GM12874 (cell line): ENCODE measurements around the gene TAF4.

Source experiments
- TF ChIP-seq, protein P1 (sequence below): IDR thresholded peaks from 2 replicates; pipeline ENCODE4 v1.5.1; 2011; ENCODE audit warnings: low read depth, mild to moderate bottlenecking, control low read depth, low read length, moderate library complexity; ENCODE audit not compliant: insufficient read depth

TAF4 gene

DNA sequence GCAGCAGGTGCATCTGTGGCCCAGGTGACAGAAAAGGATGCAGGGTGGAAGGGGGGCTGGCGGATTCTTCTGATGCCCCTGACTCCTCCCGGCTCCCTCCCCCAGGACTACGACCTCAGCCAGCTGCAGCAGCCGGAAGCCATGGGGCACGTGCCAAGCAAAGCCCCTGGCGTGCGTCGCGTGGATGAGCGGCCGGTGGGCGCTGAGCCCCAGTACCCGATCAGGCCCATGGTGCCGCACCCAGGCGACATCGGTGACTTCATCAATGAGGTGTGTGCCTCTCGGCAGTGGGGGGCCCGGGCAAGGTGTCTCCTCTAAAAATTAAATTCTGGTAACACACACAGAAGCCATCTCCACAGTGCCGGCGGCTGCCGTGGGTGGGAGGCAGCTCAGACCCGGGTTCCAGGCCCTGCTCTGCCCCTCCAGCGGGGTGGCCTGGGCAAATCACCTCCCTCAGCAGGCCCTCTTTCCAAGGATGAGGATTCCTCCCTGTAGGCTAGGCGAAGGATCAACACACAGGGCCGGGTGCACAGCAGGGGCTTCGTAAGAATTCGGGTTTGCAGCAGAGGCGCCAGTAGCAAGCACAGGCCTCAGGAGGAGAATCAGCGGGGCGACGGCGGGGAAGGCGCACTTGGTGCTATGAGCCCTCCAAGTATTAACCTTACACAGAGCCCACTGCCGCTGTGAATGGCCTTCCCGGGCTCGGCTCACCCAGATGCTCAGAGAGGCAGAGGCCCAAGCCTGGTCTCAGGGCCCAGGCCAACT lies 131.5 kb downstream of the TAF4 start:
- TF ChIP-seq, protein P1, sequence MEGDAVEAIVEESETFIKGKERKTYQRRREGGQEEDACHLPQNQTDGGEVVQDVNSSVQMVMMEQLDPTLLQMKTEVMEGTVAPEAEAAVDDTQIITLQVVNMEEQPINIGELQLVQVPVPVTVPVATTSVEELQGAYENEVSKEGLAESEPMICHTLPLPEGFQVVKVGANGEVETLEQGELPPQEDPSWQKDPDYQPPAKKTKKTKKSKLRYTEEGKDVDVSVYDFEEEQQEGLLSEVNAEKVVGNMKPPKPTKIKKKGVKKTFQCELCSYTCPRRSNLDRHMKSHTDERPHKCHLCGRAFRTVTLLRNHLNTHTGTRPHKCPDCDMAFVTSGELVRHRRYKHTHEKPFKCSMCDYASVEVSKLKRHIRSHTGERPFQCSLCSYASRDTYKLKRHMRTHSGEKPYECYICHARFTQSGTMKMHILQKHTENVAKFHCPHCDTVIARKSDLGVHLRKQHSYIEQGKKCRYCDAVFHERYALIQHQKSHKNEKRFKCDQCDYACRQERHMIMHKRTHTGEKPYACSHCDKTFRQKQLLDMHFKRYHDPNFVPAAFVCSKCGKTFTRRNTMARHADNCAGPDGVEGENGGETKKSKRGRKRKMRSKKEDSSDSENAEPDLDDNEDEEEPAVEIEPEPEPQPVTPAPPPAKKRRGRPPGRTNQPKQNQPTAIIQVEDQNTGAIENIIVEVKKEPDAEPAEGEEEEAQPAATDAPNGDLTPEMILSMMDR = no peak

DNA sequence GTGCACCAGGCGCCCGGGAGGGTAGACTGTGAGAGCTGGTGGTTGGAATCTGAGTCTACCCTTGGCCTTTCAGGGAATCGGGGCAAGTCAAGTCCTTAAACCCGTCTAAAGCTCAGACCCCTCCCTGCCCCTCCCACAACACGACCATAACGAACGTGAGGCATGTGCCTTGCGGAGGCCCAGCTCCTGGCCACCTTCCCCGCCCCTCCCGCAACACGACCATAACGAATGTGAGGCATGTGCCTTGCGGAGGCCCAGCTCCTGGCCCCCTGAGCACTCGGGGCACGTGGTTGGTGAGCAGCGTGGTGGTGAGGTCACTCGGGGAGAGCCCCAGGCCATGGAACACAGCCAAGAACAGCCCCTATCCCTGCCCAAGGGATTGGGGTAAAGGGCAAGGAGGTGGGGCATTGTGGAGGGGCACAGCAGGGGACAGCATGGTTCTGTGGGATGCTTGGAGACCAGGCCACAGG lies 132.2 kb downstream of the TAF4 start:
- TF ChIP-seq, protein P1 = no peak

DNA sequence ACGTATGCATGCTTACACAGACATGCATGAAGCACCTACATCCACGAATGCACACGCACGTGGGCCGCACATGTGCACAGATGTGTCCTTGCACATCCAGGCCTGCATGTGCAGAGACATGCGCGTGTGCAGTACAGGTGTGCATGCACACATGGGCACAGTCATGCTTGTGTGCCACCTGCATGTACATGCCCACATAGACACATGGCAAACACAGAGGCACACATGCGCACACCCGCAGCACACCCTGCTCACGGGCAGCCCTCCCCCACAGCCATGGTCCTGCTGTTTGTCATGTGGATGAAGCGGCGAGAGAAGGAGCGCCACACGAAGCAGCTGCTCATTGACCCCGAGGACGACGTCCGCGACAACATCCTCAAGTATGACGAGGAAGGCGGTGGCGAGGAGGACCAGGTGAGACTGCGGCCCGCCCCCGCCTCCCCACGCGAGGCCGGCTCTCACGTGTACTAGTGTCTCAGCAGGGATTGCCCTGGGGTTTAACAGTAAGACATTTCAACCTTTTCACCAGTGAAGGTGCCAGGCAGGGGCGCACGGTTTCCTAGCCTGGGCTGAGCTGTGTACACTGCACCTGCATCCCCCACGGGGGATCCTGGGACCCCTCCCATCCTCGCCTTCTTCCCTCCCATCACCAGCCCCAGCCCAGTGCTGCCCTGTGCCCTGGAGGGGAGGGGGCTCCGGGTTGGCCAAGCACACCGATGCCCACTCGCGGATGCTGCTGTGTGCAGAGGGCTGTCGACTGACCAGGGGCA lies 132.8 kb downstream of the TAF4 start:
- TF ChIP-seq, protein P1 = no peak

DNA sequence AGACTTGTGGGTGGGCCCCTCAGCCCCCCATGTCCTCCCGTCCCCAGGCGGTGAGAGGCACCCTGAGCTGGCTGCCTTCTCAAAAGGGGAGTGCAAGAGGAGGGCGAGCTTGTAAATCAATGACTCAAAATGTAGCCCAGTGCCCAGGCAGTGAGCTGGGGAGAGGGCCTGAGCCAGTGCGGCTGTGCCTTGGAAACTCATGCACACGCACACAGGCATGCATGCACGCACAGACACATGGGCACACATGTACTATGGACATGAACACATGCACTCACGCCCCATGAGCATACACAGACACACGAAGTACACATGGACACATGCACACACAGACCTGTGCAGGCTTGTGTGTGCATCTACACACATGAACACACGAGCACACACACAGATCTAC lies 133.5 kb downstream of the TAF4 start:
- TF ChIP-seq, protein P1 = no peak

DNA sequence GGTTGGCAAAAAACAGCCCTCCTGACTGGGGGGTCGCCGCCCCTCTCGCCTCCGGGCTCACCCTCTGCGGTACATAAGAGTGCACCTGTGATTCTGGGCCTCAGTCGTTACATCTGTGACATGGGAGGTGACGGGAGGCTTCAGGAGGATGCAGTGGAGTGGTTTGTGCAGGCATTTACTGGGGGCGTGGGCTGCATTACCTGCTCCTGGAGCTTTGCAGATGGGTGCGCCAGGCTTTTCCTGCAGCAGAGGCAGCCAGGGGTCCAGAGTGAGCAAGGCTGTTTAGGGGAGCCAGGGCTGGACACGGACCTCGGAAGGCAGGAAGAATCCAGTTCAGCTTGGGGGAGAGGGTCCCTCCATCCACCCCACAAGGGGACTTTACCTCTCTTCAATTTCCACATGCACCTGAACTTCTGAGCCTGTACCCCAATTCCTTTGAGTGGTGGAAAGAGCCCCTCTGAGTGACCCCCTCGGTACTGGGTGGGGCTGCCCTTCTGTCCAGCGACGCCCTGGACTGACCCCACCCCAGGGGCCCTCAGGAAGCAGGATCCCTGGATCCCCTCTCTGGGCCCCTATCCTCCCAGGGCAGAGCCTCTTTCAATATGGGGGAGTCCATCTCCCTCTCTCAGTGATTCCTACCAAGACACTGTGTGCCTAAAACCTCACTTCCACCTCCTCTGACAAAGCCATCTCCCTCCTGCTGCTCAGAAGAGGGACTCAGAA lies 134.0 kb downstream of the TAF4 start:
- TF ChIP-seq, protein P1 = no peak

DNA sequence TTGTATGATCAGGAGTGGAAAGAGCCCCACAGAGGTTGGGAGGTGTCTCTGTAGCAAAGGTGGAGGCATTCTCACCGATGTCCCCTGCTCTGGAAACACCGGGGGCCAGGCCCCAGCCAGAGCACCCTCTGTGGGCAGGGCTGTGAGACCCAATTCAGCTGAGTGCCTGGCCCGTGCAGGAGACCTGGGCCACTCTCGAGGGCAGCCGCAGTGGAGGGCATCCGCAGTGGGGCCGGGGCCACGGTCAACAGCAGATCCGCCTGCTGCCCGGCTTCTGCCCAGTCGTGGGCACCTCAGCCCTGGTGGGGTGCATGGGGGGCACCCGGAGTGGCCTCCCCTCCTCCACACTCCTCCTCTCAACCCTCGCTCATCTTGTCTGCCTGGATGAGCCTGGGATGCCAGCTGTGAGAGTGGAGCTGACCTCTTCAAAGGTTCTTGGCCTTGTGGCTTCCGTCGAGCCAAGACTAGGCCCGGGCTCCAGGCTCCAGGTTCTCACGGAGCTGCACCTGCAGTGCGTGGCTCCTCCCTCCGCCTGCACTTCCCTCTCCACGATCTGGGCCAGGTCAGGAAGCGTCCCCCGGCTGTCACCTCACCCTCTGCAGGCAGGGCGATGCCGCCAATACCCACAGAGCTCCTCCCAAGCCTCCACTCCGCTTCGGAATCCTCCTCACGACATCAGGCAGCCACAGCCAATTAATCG lies 134.8 kb downstream of the TAF4 start:
- TF ChIP-seq, protein P1 = no peak
